ENCODE results near the gene NBL1.
A peak's percentile ranks its signal among the peaks of the same experiment; 100 is the strongest.

Gene NBL1

GRCh38 chr1:19676438-19676922 lies 32.4 kb downstream of the NBL1 start:
- no peak for DNase-seq

- no peak for DNase-seq
Measured at GRCh38 chr1:19678493-19678892, 34.4 kb downstream of the NBL1 start.

GRCh38 chr1:19678931-19679453 lies 34.9 kb downstream of the NBL1 start:
- DNase-seq: no peak

GRCh38 chr1:19679691-19680090 lies 35.6 kb downstream of the NBL1 start:
- no peak for DNase-seq

GRCh38 chr1:19680644-19681043 lies 36.5 kb downstream of the NBL1 start:
- DNase-seq: no peak

GRCh38 chr1:19682257-19682656 lies 38.1 kb downstream of the NBL1 start:
- no peak for DNase-seq

- no peak for DNase-seq
Measured at GRCh38 chr1:19682901-19683300, 38.8 kb downstream of the NBL1 start.

- DNase-seq: no peak
Measured at GRCh38 chr1:19683351-19683750, 39.2 kb downstream of the NBL1 start.

GRCh38 chr1:19684677-19685076 lies 40.6 kb downstream of the NBL1 start:
- DNase-seq: no peak

GRCh38 chr1:19685994-19686393 lies 41.9 kb downstream of the NBL1 start:
- DNase-seq: no peak

- no peak for DNase-seq
Measured at GRCh38 chr1:19687414-19687813, 43.3 kb downstream of the NBL1 start.

GRCh38 chr1:19688041-19688842 lies 44.1 kb downstream of the NBL1 start:
- no peak for DNase-seq

- no peak for DNase-seq
Measured at GRCh38 chr1:19689085-19689757, 45.1 kb downstream of the NBL1 start.

- DNase-seq: no peak
Measured at GRCh38 chr1:19689856-19690255, 45.7 kb downstream of the NBL1 start.

GRCh38 chr1:19690342-19690741 lies 46.2 kb downstream of the NBL1 start:
- no peak for DNase-seq

GRCh38 chr1:19694298-19694697 lies 50.2 kb downstream of the NBL1 start:
- DNase-seq: no peak

- no peak for DNase-seq
Measured at GRCh38 chr1:19695772-19696171, 51.7 kb downstream of the NBL1 start.

GRCh38 chr1:19696820-19697219 lies 52.7 kb downstream of the NBL1 start:
- no peak for DNase-seq

- no peak for DNase-seq
Measured at GRCh38 chr1:19698181-19698580, 54.1 kb downstream of the NBL1 start.

- no peak for DNase-seq
Measured at GRCh38 chr1:19700079-19700777, 56.1 kb downstream of the NBL1 start.

GRCh38 chr1:19703280-19703679 lies 59.2 kb downstream of the NBL1 start:
- DNase-seq: no peak

GRCh38 chr1:19704247-19705113 lies 60.4 kb downstream of the NBL1 start:
- DNase-seq: peak in 1 of 2 experiments; percentile 3
